ENCODE data around the gene SUSD2. TPM values are rescaled to one million over a fixed set of nuclear protein-coding genes. Genes with fewer than 3 reads are reported as not detected.
"Not testable (repeated sequence)": the region's sequence is repeated elsewhere in the genome, so short reads cannot be mapped to it uniquely, and the experiment has no call there.

SUSD2 gene
- total and polyA plus RNA-seq, 2 donors: 0.26 to 8.3 TPM

DNA sequence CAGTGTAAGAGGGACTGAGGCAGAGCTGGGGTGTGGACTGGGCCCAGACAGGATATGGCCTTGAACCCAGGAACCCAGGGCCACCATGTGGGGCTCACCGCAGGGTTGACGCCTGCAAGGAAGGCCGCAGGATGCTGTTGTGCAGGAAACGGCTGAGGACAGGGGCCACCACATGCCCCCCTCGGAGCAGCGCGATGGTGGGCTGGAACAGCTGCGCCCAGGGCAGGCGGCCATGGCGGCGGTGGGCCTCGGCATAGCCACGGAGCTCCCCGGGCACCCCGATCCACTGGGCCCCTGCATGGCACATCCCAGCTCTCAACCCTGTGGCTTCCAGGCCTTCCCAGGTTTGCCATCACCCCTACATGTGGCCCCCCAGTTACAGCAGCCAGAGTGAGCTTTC lies 51.4 kb downstream of the SUSD2 start:
- no peak overlapping the region for H3K4me3 ChIP-seq (ENCODE audit: low read depth, low read length)
- H3K4me1 ChIP-seq (ENCODE audit: insufficient read depth): no peaks in the 10 kb centered on the region
- no peak for DNase-seq (ENCODE audit: extremely low spot score)
- no peak overlapping the region for H3K27ac ChIP-seq (ENCODE audit: low read depth)
- H3K36me3 ChIP-seq (ENCODE audit: insufficient read depth): no peaks in the 10 kb centered on the region
- 96% methylated on average over 15 of the region's 15 CpGs for WGBS

DNA sequence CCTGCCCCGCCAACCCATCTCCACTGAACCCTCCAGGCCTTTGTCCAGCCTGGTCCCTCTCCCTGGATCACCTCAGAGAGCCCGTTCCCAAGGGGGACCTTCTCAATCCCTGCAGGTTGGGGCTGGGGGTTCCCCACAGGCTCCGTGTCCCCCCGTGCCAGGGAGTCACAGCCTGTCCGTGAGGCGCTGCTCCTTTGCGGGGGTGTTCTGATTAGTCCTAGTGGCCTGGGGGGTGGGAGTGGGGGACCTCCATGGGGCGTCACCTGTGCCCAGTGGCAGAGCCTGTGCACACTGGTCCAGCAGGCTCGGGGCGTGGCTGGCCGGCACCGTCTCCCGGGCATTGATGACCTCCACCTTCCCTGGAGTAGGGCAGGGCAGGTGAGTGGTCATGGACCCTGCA lies 51.9 kb downstream of the SUSD2 start:
- H3K4me3 ChIP-seq (ENCODE audit: low read depth, low read length): no peak overlapping the region
- WGBS: 94% methylated on average over 13 of the region's 13 CpGs
- DNase-seq (ENCODE audit: extremely low spot score): no peak
- H3K27ac ChIP-seq (ENCODE audit: low read depth): no peak overlapping the region
- H3K36me3 ChIP-seq (ENCODE audit: insufficient read depth): no peaks in the 10 kb centered on the region
- no peaks in the 10 kb centered on the region for H3K4me1 ChIP-seq (ENCODE audit: insufficient read depth)

DNA sequence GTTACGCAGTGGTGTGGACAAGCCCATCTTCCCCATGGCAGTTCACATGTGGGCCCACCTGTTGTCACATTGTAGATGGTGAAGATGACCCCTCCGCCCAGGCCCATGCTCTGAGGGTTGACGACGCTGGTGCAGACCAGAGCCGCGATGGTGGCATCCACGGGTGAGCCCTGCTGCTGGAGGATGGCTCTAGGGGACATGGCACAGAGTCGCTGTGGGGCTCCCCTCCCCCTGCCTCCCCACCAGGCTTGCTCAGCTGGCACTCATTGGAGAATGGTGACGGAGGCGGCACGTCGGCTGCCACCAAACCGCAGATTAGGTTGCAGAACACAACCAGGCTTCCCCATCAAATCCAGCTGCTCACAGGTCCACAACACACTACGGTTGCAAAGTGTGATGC lies 52.5 kb downstream of the SUSD2 start:
- 95% methylated on average over 14 of the region's 14 CpGs for WGBS
- no peaks in the 10 kb centered on the region for H3K36me3 ChIP-seq (ENCODE audit: insufficient read depth)

DNA sequence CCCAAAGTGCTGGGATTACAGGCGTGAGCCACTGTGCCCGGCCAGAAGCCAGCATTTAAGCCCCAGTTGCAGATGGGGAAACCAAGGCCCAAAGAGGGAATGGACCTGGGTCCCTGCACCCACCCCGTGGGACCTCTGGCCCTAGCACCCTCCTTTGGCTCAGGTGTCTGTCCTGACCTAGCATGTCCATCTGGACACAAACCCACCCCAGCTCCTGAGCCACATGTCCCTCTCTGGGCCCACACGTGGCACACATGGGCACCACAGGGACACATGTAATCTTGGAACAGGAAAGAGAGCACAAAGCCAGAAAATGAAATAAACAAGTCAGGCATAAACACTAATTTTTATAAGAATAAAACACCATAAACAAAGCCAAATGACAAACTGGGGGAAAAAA lies 54.0 kb downstream of the SUSD2 start:
- Histone ChIP-seq H3K4me3 (ENCODE audit: low read depth, low read length) (no peak overlapping the region), H3K4me1 (ENCODE audit: insufficient read depth) (no peaks in the 10 kb centered on the region), H3K27ac (ENCODE audit: low read depth) (no peak overlapping the region), H3K36me3 (ENCODE audit: insufficient read depth) (no peaks in the 10 kb centered on the region)
- no peak for DNase-seq (ENCODE audit: extremely low spot score)
- WGBS: 89% methylated on average over 4 of the region's 4 CpGs

More for the DNA sequence above, 52.5 kb downstream of the SUSD2 start:
- Histone ChIP-seq H3K4me3 (ENCODE audit: low read depth, low read length) (no peak overlapping the region), H3K27ac (ENCODE audit: low read depth) (no peak overlapping the region), H3K4me1 (ENCODE audit: insufficient read depth) (no peaks in the 10 kb centered on the region)
- no peak for DNase-seq (ENCODE audit: extremely low spot score)

DNA sequence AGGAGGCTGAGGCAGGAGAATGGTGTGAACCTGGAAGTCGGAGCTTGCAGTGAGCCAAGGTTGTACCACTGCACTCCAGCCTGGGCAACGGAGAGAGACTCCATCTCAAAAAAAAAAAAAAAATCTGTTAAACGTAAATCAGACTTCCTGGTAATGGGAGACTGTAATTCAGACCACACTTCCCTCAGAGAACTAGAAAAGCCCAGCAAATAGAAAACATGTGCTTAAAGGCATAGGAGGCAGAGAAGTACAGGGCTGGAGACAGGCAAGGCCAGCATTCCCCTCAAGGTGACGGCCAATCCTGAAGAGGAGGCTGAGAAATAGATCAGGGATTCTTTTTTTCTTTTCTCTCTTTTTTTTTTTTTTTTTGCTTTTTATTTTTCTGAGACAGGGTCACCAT lies 55.4 kb downstream of the SUSD2 start:
- 79% methylated on average over 4 of the region's 4 CpGs for WGBS
- Histone ChIP-seq H3K36me3 (ENCODE audit: insufficient read depth) (no peaks in the 10 kb centered on the region), H3K4me3 (ENCODE audit: low read depth, low read length) (no peak overlapping the region), H3K27ac (ENCODE audit: low read depth) (no peak overlapping the region), H3K4me1 (ENCODE audit: insufficient read depth) (no peaks in the 10 kb centered on the region)
- no peak for DNase-seq (ENCODE audit: extremely low spot score)

DNA sequence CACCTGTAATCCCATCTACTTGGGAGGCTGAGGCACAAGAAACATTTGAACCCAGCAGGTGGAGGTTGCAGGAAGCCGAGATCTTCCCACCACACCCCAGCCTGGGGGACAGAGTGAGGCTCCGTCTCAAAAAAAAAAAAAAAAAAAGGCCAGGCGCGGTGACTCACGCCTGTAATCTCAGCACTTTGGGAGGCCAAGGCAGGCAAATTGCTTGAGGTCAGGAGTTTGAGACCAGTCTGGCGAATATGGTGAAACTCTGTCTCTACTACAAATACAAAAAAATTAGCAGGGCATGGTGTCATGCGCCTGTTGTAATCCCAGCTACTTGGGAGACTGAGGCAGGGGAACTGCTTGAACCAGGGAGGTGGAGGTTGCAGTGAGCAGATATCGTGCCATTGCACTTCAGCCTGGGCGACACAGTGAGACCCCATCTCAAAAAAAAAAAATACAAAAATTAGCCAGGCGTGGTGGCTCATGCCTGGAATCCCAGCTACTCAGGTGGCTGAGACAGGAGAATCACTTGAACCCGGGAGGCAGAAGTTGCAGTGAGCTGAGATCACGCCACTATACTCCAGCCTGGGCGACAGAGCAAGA lies 56.9 kb downstream of the SUSD2 start:
- H3K4me3 ChIP-seq (ENCODE audit: low read depth, low read length); DNase-seq (ENCODE audit: extremely low spot score); H3K36me3 ChIP-seq (ENCODE audit: insufficient read depth); H3K27ac ChIP-seq (ENCODE audit: low read depth); H3K4me1 ChIP-seq (ENCODE audit: insufficient read depth): not testable (repeated sequence)
- WGBS: 93% methylated on average over 13 of the region's 13 CpGs

Other genes with a start within 250 kb of the SUSD2 start
- gene GSTT2B, start 220.3 kb upstream of the SUSD2 start, total RNA-seq: 2.1 TPM
- gene GSTT2B, start 220.3 kb upstream of the SUSD2 start, polyA plus RNA-seq: 30.4 TPM
- 3.0 TPM for gene DDTL, start 214.6 kb upstream of the SUSD2 start, total RNA-seq
- gene DDTL, start 214.6 kb upstream of the SUSD2 start, polyA plus RNA-seq: 6.3 TPM
- gene DDT, start 207.0 kb upstream of the SUSD2 start, total RNA-seq: 71.1 TPM
- gene DDT, start 207.0 kb upstream of the SUSD2 start, polyA plus RNA-seq: 232 TPM
- not detected for gene GSTT2, start 201.4 kb upstream of the SUSD2 start, total RNA-seq
- gene GSTT2, start 201.4 kb upstream of the SUSD2 start, polyA plus RNA-seq: 5.7 TPM
- gene GSTT4, start 176.0 kb upstream of the SUSD2 start, total RNA-seq: not detected
- gene GSTT4, start 176.0 kb upstream of the SUSD2 start, polyA plus RNA-seq: not detected
- gene CABIN1, start 170.2 kb upstream of the SUSD2 start, total RNA-seq: 34.2 TPM
- 39.0 TPM for gene CABIN1, start 170.2 kb upstream of the SUSD2 start, polyA plus RNA-seq
- 3.4 TPM for gene GGT5, start 63.6 kb downstream of the SUSD2 start, total RNA-seq
- 101 TPM for gene GGT5, start 63.6 kb downstream of the SUSD2 start, polyA plus RNA-seq
- 50.3 TPM for gene SPECC1L, start 89.3 kb downstream of the SUSD2 start, total RNA-seq
- gene SPECC1L, start 89.3 kb downstream of the SUSD2 start, polyA plus RNA-seq: 29.8 TPM
- gene ADORA2A, start 246.1 kb downstream of the SUSD2 start, total RNA-seq: 3.6 TPM
- 2.6 TPM for gene ADORA2A, start 246.1 kb downstream of the SUSD2 start, polyA plus RNA-seq